HepG2 (cell line): ENCODE measurements around the gene SLC2A4. TPM values are rescaled to one million over a fixed set of nuclear protein-coding genes. Genes with fewer than 3 reads are reported as not detected.

ENCODE experiments used
- MXI1 ChIP-seq: IDR thresholded peaks from 3 replicates; pipeline ENCODE4 v1.6.1; 2012; ENCODE audit warnings: low read depth, low read length, inconsistent platforms, borderline replicate concordance
- NONO ChIP-seq, 2 experiments: fragments of 450-650 bp in 1 of 2; sonication (generic) in 1 of 2; formaldehyde crosslinking in 1 of 2; IDR thresholded peaks in 1 of 2; conservative IDR thresholded peaks in 1 of 2; 2 replicates each; pipeline versions ENCODE4 v1.6.1 to v1.8.0; 2017 to 2022; ENCODE audit warnings: mild to moderate bottlenecking in 1 of 2, missing genetic modification reagents in 1 of 2, moderate library complexity in 1 of 2
- POLR2G ChIP-seq: fragments of 200-400 bp; formaldehyde crosslinking; IDR thresholded peaks from 2 replicates; pipeline ENCODE4 v1.6.1; 2018; ENCODE audit warnings: mild to moderate bottlenecking, low read depth, low read length, moderate library complexity
- RBFOX2 ChIP-seq: fragments of 200-400 bp; formaldehyde crosslinking; IDR thresholded peaks from 2 replicates; pipeline ENCODE4 v1.6.1; 2017; ENCODE audit warnings: low read depth, mild to moderate bottlenecking, low read length
- SOX5 ChIP-seq: IDR thresholded peaks from 2 replicates; pipeline ENCODE4 v1.6.1; 2016; ENCODE audit warnings: borderline replicate concordance
- ZNF101 ChIP-seq: sonication (generic); formaldehyde crosslinking; IDR thresholded peaks from 2 replicates; pipeline ENCODE4 v1.4.0; 2020; ENCODE audit warnings: mild to moderate bottlenecking, low read depth, missing genetic modification reagents, borderline replicate concordance
- ZNF205 ChIP-seq: IDR thresholded peaks from 2 replicates; pipeline ENCODE4 v1.6.1; 2018; ENCODE audit warnings: missing biosample characterization, missing genetic modification reagents
- ZNF513 ChIP-seq: sonication (generic); formaldehyde crosslinking; conservative IDR thresholded peaks from 2 replicates; pipeline ENCODE4 v1.5.0; 2020; ENCODE audit warnings: missing genetic modification reagents
- ZNF629 ChIP-seq: sonication (generic); formaldehyde crosslinking; conservative IDR thresholded peaks from 2 replicates; pipeline ENCODE4 v1.5.0; 2020; ENCODE audit warnings: missing genetic modification reagents
- ZNF672 ChIP-seq: sonication (generic); formaldehyde crosslinking; IDR thresholded peaks from 2 replicates; pipeline ENCODE4 v1.8.1; 2022; ENCODE audit warnings: missing genetic modification reagents
- polyA plus RNA-seq, 8 experiments: library from polyadenylated mRNA; depleted of rRNA in 3 of 8; stranded (reverse) in 7 of 8; unstranded in 1 of 8; fragments of >200 nt; fragmentation: Illumina TruSeq in 4 of 8; extraction: Trizol in 4 of 8; gene quantifications; 2 replicates each; pipeline versions ENCODE4 v1.2.1 to v1.2.3, GENCODE V29; 2011 to 2016; ENCODE audit warnings: low read depth in 4 of 8, missing spikeins in 1 of 8, mixed read lengths in 1 of 8; ENCODE audit not compliant: insufficient read depth in 1 of 8
- total RNA-seq, 5 experiments: library from RNA; depleted of rRNA; stranded (reverse); fragments of >200 nt; fragmentation: Illumina TruSeq; extraction: Trizol; gene quantifications; 2 replicates each; pipeline ENCODE4 v1.2.3, GENCODE V29; 2016; ENCODE audit warnings: low read depth in 1 of 5
- TF ChIP-seq, protein P1 (sequence below), 2 experiments: sonication (generic) in 1 of 2; formaldehyde crosslinking in 1 of 2; IDR thresholded peaks; 2 replicates each; pipeline versions ENCODE4 v1.6.1 to v1.9.0; 2014 to 2022; ENCODE audit warnings: antibody characterized with exemption in 1 of 2, borderline replicate concordance in 1 of 2, inconsistent platforms in 1 of 2, low read depth in 1 of 2, missing genetic modification reagents in 1 of 2
- TF ChIP-seq, protein P2 (sequence below): sonication (generic); formaldehyde crosslinking; IDR thresholded peaks from 2 replicates; pipeline ENCODE4 v1.4.0; 2020; ENCODE audit warnings: missing genetic modification reagents
- TF ChIP-seq, protein P3 (sequence below): sonication (generic); formaldehyde crosslinking; IDR thresholded peaks from 2 replicates; pipeline ENCODE4 v1.8.1; 2023; ENCODE audit warnings: mild to moderate bottlenecking, missing genetic modification reagents
- TF ChIP-seq, protein P4 (sequence below): sonication (generic); formaldehyde crosslinking; IDR thresholded peaks from 2 replicates; pipeline ENCODE4 v1.4.0; 2020; ENCODE audit warnings: low read depth, mild to moderate bottlenecking, missing genetic modification reagents

The SLC2A4 gene
- total and polyA plus RNA-seq, 2 of the 13 experiments (the other 11 are each of a cell fraction or from before 2014, with no cell fraction given): 4.9 to 5.8 TPM

DNA sequence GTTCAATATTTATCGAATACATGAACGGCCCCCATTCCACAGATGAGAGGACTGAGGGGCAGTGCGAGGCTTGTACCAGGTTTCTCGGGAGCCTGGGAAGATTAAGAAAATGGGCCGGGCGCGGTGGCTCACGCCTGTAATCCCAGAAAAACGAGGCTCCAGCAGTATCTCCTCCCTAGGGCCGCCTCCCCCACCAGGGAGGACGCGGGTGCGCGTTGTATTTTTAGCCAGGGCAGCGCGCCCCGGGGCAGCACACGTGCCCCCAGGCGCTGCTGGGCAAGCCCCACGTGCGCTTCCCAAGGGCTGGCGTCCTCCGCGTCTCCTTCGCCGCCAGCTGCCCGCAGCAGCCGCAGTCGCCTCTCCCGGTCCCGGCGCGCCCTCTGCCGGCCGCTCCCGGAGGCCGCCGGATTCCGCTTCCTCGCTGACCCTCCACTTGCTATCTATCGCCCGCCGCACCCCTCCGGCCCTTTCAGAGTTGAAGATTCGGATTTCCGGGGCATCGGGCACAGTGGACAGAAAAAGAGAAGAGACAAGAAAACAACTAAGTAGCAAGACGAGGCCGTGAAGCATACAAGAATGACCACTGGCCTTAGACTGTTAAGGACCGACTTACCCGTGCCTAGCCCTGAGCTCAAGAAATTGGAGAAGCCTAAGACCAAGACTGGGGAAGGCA is 14.8 kb downstream of the SLC2A4 start (continued):
- TF ChIP-seq ZNF513 (no peak), RBFOX2 (peak; percentile 58), ZNF672 (no peak), POLR2G (0 out of 2 replicates have a peak, but pooled peaks have one; percentile 29), ZNF629 (CRISPR knock-in tag) (peak; percentile 75), ZNF101 (CRISPR knock-in tag) (0 out of 2 replicates have a peak, but pooled peaks have one; percentile 17), NONO (IDR thresholded peaks at IDR 0.05) (no peak), NONO (CRISPR knock-in tag; conservative IDR thresholded peaks at IDR 0.05) (peak; percentile 70), ZNF205 (peak; percentile 60; the same call in 1 of the 2 replicates), MXI1 (peak; percentile 93), SOX5 (CRISPR knock-in tag) (peak; percentile 40; the same call in 1 of the 2 replicates)
- TF ChIP-seq, protein P1, sequence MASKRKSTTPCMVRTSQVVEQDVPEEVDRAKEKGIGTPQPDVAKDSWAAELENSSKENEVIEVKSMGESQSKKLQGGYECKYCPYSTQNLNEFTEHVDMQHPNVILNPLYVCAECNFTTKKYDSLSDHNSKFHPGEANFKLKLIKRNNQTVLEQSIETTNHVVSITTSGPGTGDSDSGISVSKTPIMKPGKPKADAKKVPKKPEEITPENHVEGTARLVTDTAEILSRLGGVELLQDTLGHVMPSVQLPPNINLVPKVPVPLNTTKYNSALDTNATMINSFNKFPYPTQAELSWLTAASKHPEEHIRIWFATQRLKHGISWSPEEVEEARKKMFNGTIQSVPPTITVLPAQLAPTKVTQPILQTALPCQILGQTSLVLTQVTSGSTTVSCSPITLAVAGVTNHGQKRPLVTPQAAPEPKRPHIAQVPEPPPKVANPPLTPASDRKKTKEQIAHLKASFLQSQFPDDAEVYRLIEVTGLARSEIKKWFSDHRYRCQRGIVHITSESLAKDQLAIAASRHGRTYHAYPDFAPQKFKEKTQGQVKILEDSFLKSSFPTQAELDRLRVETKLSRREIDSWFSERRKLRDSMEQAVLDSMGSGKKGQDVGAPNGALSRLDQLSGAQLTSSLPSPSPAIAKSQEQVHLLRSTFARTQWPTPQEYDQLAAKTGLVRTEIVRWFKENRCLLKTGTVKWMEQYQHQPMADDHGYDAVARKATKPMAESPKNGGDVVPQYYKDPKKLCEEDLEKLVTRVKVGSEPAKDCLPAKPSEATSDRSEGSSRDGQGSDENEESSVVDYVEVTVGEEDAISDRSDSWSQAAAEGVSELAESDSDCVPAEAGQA (IDR thresholded peaks at IDR 0.05; ENCODE audit: low read depth): 0 out of 2 replicates have a peak, but pooled peaks have one; percentile 33
- TF ChIP-seq, protein P1 (CRISPR knock-in tag; IDR thresholded peaks at IDR 0.05; ENCODE audit: borderline replicate concordance): peak; percentile 42; the same call in 1 of the 2 replicates
- TF ChIP-seq, protein P2, sequence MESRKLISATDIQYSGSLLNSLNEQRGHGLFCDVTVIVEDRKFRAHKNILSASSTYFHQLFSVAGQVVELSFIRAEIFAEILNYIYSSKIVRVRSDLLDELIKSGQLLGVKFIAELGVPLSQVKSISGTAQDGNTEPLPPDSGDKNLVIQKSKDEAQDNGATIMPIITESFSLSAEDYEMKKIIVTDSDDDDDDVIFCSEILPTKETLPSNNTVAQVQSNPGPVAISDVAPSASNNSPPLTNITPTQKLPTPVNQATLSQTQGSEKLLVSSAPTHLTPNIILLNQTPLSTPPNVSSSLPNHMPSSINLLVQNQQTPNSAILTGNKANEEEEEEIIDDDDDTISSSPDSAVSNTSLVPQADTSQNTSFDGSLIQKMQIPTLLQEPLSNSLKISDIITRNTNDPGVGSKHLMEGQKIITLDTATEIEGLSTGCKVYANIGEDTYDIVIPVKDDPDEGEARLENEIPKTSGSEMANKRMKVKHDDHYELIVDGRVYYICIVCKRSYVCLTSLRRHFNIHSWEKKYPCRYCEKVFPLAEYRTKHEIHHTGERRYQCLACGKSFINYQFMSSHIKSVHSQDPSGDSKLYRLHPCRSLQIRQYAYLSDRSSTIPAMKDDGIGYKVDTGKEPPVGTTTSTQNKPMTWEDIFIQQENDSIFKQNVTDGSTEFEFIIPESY (CRISPR knock-in tag): peak; percentile 42; the same call in 1 of the 2 replicates
- TF ChIP-seq, protein P3, sequence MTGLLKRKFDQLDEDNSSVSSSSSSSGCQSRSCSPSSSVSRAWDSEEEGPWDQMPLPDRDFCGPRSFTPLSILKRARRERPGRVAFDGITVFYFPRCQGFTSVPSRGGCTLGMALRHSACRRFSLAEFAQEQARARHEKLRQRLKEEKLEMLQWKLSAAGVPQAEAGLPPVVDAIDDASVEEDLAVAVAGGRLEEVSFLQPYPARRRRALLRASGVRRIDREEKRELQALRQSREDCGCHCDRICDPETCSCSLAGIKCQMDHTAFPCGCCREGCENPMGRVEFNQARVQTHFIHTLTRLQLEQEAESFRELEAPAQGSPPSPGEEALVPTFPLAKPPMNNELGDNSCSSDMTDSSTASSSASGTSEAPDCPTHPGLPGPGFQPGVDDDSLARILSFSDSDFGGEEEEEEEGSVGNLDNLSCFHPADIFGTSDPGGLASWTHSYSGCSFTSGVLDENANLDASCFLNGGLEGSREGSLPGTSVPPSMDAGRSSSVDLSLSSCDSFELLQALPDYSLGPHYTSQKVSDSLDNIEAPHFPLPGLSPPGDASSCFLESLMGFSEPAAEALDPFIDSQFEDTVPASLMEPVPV (CRISPR knock-in tag): peak; percentile 48; the same call in 1 of the 2 replicates
- TF ChIP-seq, protein P4, sequence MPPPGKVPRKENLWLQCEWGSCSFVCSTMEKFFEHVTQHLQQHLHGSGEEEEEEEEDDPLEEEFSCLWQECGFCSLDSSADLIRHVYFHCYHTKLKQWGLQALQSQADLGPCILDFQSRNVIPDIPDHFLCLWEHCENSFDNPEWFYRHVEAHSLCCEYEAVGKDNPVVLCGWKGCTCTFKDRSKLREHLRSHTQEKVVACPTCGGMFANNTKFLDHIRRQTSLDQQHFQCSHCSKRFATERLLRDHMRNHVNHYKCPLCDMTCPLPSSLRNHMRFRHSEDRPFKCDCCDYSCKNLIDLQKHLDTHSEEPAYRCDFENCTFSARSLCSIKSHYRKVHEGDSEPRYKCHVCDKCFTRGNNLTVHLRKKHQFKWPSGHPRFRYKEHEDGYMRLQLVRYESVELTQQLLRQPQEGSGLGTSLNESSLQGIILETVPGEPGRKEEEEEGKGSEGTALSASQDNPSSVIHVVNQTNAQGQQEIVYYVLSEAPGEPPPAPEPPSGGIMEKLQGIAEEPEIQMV (CRISPR knock-in tag): 0 out of 2 replicates have a peak, but pooled peaks have one; percentile 69
